ENCODE measurements around the gene RNF227.
"Not testable (repeated sequence)": the region's sequence is repeated elsewhere in the genome, so short reads cannot be mapped to it uniquely, and the experiment has no call there.

Gene RNF227

GRCh38 chr17:7915611-7916384 is at the start of gene RNF227:
Gene RNF227 (minus strand): TSS chr17:7916289. CDS start chr17:7916195, 94 bp downstream.
- H3K4me1 Mint-ChIP-seq (ENCODE audit: low read depth), result peaks cover 29% of the 10 kb centered on the region
- no peaks in the 10 kb centered on the region for H3K27me3 Mint-ChIP-seq
- no peaks in the 10 kb centered on the region for H3K36me3 Mint-ChIP-seq
- H3K27ac Mint-ChIP-seq, result peak within 1 kb of the TSS; percentile 87
- no peaks in the 10 kb centered on the region for H3K9me3 Mint-ChIP-seq (ENCODE audit: low read depth)
- H3K4me3 Mint-ChIP-seq, result peak within 1 kb of the TSS; percentile 89

GRCh38 chr17:7961421-7961820 is 45.3 kb upstream of the RNF227 start:
- Mint-ChIP-seq H3K27me3 (peaks cover 3% of the 10 kb centered on the region), H3K4me3 (no peak overlapping the region), H3K4me1 (ENCODE audit: low read depth) (no peaks in the 10 kb centered on the region), H3K27ac (no peak overlapping the region), H3K9me3 (ENCODE audit: low read depth) (no peaks in the 10 kb centered on the region), H3K36me3 (no peaks in the 10 kb centered on the region)

- H3K27ac Mint-ChIP-seq, result no peak overlapping the region
- no peak overlapping the region for H3K4me3 Mint-ChIP-seq
- no peaks in the 10 kb centered on the region for H3K36me3 Mint-ChIP-seq
- H3K4me1 Mint-ChIP-seq (ENCODE audit: low read depth), result no peaks in the 10 kb centered on the region
- peaks cover 3% of the 10 kb centered on the region for H3K27me3 Mint-ChIP-seq
- no peaks in the 10 kb centered on the region for H3K9me3 Mint-ChIP-seq (ENCODE audit: low read depth)
Measured at GRCh38 chr17:7959503-7960253, 43.6 kb upstream of the RNF227 start.

GRCh38 chr17:7956228-7956965 is 40.3 kb upstream of the RNF227 start:
- Mint-ChIP-seq H3K36me3 (peaks cover under 1% of the 10 kb centered on the region), H3K27ac (no peak overlapping the region), H3K4me1 (ENCODE audit: low read depth) (peaks cover 6% of the 10 kb centered on the region), H3K9me3 (ENCODE audit: low read depth) (no peaks in the 10 kb centered on the region), H3K4me3 (no peak overlapping the region), H3K27me3 (peaks cover 3% of the 10 kb centered on the region)

- Mint-ChIP-seq H3K36me3 (peaks cover 2% of the 10 kb centered on the region), H3K27ac (no peak overlapping the region), H3K9me3 (ENCODE audit: low read depth) (no peaks in the 10 kb centered on the region), H3K27me3 (peaks cover under 1% of the 10 kb centered on the region), H3K4me3 (no peak overlapping the region), H3K4me1 (ENCODE audit: low read depth) (peaks cover 9% of the 10 kb centered on the region)
Measured at GRCh38 chr17:7955414-7956227, 39.5 kb upstream of the RNF227 start.

GRCh38 chr17:7953266-7953665 is 37.2 kb upstream of the RNF227 start:
- H3K27me3 Mint-ChIP-seq; H3K27ac Mint-ChIP-seq; H3K9me3 Mint-ChIP-seq (ENCODE audit: low read depth); H3K4me3 Mint-ChIP-seq: not testable (repeated sequence)
- H3K36me3 Mint-ChIP-seq, result peaks cover 10% of the 10 kb centered on the region
- peaks cover 13% of the 10 kb centered on the region for H3K4me1 Mint-ChIP-seq (ENCODE audit: low read depth)

GRCh38 chr17:7951143-7951792 is 35.2 kb upstream of the RNF227 start:
- Mint-ChIP-seq H3K27ac (peak overlapping the region; percentile 85), H3K4me3 (peak overlapping the region; percentile 36), H3K4me1 (ENCODE audit: low read depth) (peaks cover 13% of the 10 kb centered on the region), H3K9me3 (ENCODE audit: low read depth) (no peaks in the 10 kb centered on the region), H3K36me3 (peaks cover 13% of the 10 kb centered on the region), H3K27me3 (no peaks in the 10 kb centered on the region)

- H3K36me3 Mint-ChIP-seq, result peaks cover 14% of the 10 kb centered on the region
- H3K27ac Mint-ChIP-seq, result peak overlapping the region; percentile 34
Measured at GRCh38 chr17:7950578-7950977, 34.5 kb upstream of the RNF227 start.

GRCh38 chr17:7947651-7948050 is 31.6 kb upstream of the RNF227 start:
- Mint-ChIP-seq H3K9me3 (ENCODE audit: low read depth) (no peaks in the 10 kb centered on the region), H3K36me3 (peaks cover 17% of the 10 kb centered on the region), H3K27me3 (no peaks in the 10 kb centered on the region), H3K4me3 (no peak overlapping the region), H3K27ac (peak overlapping the region; percentile 38), H3K4me1 (ENCODE audit: low read depth) (peaks cover 13% of the 10 kb centered on the region)

More at GRCh38 chr17:7950578-7950977, 34.5 kb upstream of the RNF227 start:
- no peak overlapping the region for H3K4me3 Mint-ChIP-seq
- H3K4me1 Mint-ChIP-seq (ENCODE audit: low read depth), result peaks cover 13% of the 10 kb centered on the region
- H3K27me3 Mint-ChIP-seq, result no peaks in the 10 kb centered on the region
- no peaks in the 10 kb centered on the region for H3K9me3 Mint-ChIP-seq (ENCODE audit: low read depth)

GRCh38 chr17:7946441-7946840 is 30.4 kb upstream of the RNF227 start:
- Mint-ChIP-seq H3K9me3 (ENCODE audit: low read depth) (no peaks in the 10 kb centered on the region), H3K36me3 (peaks cover 17% of the 10 kb centered on the region), H3K27me3 (no peaks in the 10 kb centered on the region), H3K4me1 (ENCODE audit: low read depth) (peaks cover 7% of the 10 kb centered on the region), H3K4me3 (no peak overlapping the region), H3K27ac (no peak overlapping the region)

GRCh38 chr17:7945651-7946050 is 29.6 kb upstream of the RNF227 start:
- Mint-ChIP-seq H3K4me3 (no peak overlapping the region), H3K36me3 (peaks cover 17% of the 10 kb centered on the region), H3K27me3 (no peaks in the 10 kb centered on the region)

GRCh38 chr17:7944326-7944725 is 28.2 kb upstream of the RNF227 start:
- Mint-ChIP-seq H3K36me3 (peaks cover 17% of the 10 kb centered on the region), H3K9me3 (ENCODE audit: low read depth) (no peaks in the 10 kb centered on the region), H3K4me1 (ENCODE audit: low read depth) (no peaks in the 10 kb centered on the region), H3K27ac (no peak overlapping the region), H3K4me3 (no peak overlapping the region), H3K27me3 (no peaks in the 10 kb centered on the region)

More at GRCh38 chr17:7945651-7946050, 29.6 kb upstream of the RNF227 start:
- Mint-ChIP-seq H3K4me1 (ENCODE audit: low read depth) (peaks cover 4% of the 10 kb centered on the region), H3K9me3 (ENCODE audit: low read depth) (no peaks in the 10 kb centered on the region), H3K27ac (no peak overlapping the region)

- Mint-ChIP-seq H3K27me3 (no peaks in the 10 kb centered on the region), H3K27ac (no peak overlapping the region), H3K9me3 (ENCODE audit: low read depth) (no peaks in the 10 kb centered on the region), H3K4me3 (no peak overlapping the region), H3K4me1 (ENCODE audit: low read depth) (no peaks in the 10 kb centered on the region), H3K36me3 (peaks cover 13% of the 10 kb centered on the region)
Measured at GRCh38 chr17:7943291-7943690, 27.2 kb upstream of the RNF227 start.

GRCh38 chr17:7940743-7941142 is 24.7 kb upstream of the RNF227 start:
- no peak overlapping the region for H3K4me3 Mint-ChIP-seq
- no peak overlapping the region for H3K27ac Mint-ChIP-seq
- no peaks in the 10 kb centered on the region for H3K9me3 Mint-ChIP-seq (ENCODE audit: low read depth)
- H3K36me3 Mint-ChIP-seq, result peaks cover 14% of the 10 kb centered on the region
- H3K27me3 Mint-ChIP-seq, result no peaks in the 10 kb centered on the region
- H3K4me1 Mint-ChIP-seq (ENCODE audit: low read depth), result peaks cover under 1% of the 10 kb centered on the region
